Smooth muscle cell (in vitro differentiated cells): ENCODE results near the gene IL3. TPM values are rescaled to one million over a fixed set of nuclear protein-coding genes. Genes with fewer than 3 reads are reported as not detected.

ENCODE experiments used
- DNase-seq: peaks from one replicate; lab custom pipeline; 2025; ENCODE audit not compliant: unreplicated experiment; lab: John Stamatoyannopoulos, UW
- H2AFZ ChIP-seq: fragments of 200-600 bp; sonication (generic); 2 replicates; pipeline ENCODE4 v1.6.0; 2016; ENCODE audit warnings: antibody characterized with exemption, low read depth, mild to moderate bottlenecking
- H3F3A ChIP-seq: fragments of 200-600 bp; sonication (generic); 2 replicates; pipeline ENCODE4 v1.6.0; 2017; ENCODE audit warnings: antibody characterized with exemption, low read depth
- H3K27ac ChIP-seq: fragments of 200-600 bp; sonication (generic); 2 replicates; pipeline ENCODE4 v1.5.1; 2016; ENCODE audit warnings: low read depth, mild to moderate bottlenecking
- H3K27me3 ChIP-seq: fragments of 200-600 bp; sonication (generic); 2 replicates; pipeline ENCODE4 v1.6.1; 2016; ENCODE audit warnings: low read depth, mild to moderate bottlenecking
- H3K36me3 ChIP-seq: fragments of 200-600 bp; sonication (generic); 2 replicates; pipeline ENCODE4 v1.5.1; 2016; ENCODE audit warnings: low read depth
- H3K4me1 ChIP-seq: fragments of 200-600 bp; sonication (generic); 2 replicates; pipeline ENCODE4 v1.5.1; 2016; ENCODE audit warnings: low read depth
- H3K4me2 ChIP-seq: fragments of 200-600 bp; sonication (generic); 2 replicates; pipeline ENCODE4 v1.6.0; 2016; ENCODE audit warnings: mild to moderate bottlenecking
- H3K4me3 ChIP-seq: fragments of 200-600 bp; sonication (generic); 2 replicates; pipeline ENCODE4 v1.5.1; 2016; ENCODE audit warnings: mild to moderate bottlenecking
- H3K79me2 ChIP-seq: fragments of 200-600 bp; sonication (generic); 2 replicates; pipeline ENCODE4 v1.6.0; 2016; ENCODE audit warnings: low read depth, mild to moderate bottlenecking
- H3K9ac ChIP-seq: fragments of 200-600 bp; sonication (generic); 2 replicates; pipeline ENCODE4 v1.6.0; 2016; ENCODE audit warnings: low read depth
- H3K9me3 ChIP-seq: fragments of 200-600 bp; sonication (generic); replicated peaks from 2 replicates; pipeline ENCODE4 v1.5.1; 2016; ENCODE audit warnings: low read depth
- H4K20me1 ChIP-seq: fragments of 200-600 bp; sonication (generic); 2 replicates; pipeline ENCODE4 v1.6.0; 2016; ENCODE audit warnings: low read depth
- WGBS: methylation state at CpG from one replicate; pipeline ENCODE4 v1.1.7; 2016; ENCODE audit warnings: low lambda C conversion rate; 5-methylcytosine and 5-hydroxymethylcytosine counted together
- polyA plus RNA-seq: library from polyadenylated mRNA; unstranded; fragments of >200 nt; fragmentation: Nextera tagmentation; extraction: Ambion mirVana; gene quantifications from 2 replicates; pipeline ENCODE4 v1.2.1, GENCODE V29; 2016
- total RNA-seq: library from RNA; depleted of rRNA; stranded (reverse); fragments of >200 nt; gene quantifications from 2 replicates; pipeline ENCODE4 v1.2.3, GENCODE V29; 2014
- TF ChIP-seq, protein P1 (sequence below): fragments of 200-600 bp; sonication (generic); IDR thresholded peaks from 2 replicates; pipeline ENCODE4 v1.5.1; 2017; ENCODE audit warnings: borderline replicate concordance, mild to moderate bottlenecking, antibody characterized with exemption; ENCODE audit not compliant: insufficient read depth, poor library complexity, severe bottlenecking

Gene IL3
- total and polyA plus RNA-seq, 2 experiments from 2014 or later: not detected

DNA sequence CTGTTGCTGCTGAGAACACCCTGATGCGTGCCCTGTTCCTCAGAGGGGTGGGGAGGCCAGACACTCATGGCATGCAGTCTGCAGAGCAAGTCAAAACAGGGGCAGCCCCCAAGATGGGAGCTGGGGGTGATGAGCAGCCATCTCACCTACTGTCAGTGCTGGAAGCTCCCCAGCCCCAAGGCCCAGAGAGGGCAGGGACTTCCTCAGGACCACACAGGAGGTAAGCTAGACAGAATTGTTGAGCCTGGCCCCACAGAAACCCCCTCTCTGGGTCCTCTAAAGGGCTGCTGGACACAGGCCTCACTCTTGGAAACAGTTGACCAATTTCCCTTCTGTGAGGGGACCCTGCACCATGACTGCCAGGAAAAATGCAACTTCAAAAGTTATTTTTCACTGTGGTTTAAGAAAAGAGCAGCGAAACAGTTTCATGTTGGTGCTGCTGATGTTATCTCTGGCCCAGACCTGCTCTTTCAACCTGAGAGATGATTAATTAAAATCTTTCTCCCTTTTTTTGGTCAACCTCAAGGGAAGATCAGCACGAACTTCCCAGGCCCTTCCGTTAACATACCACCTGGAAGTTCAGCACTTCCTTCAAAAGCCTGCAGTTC is 22.7 kb downstream of the IL3 start:
- H3K9me3 ChIP-seq: no peaks in the 10 kb centered on the region
- no peaks in the 10 kb centered on the region for H3F3A ChIP-seq
- no peak overlapping the region for H3K27ac ChIP-seq
- no peaks in the 10 kb centered on the region for H3K79me2 ChIP-seq
- no peak overlapping the region for H3K4me3 ChIP-seq
- H3K36me3 ChIP-seq: no peaks in the 10 kb centered on the region
- H3K4me1 ChIP-seq: no peaks in the 10 kb centered on the region
- TF ChIP-seq, protein P1, sequence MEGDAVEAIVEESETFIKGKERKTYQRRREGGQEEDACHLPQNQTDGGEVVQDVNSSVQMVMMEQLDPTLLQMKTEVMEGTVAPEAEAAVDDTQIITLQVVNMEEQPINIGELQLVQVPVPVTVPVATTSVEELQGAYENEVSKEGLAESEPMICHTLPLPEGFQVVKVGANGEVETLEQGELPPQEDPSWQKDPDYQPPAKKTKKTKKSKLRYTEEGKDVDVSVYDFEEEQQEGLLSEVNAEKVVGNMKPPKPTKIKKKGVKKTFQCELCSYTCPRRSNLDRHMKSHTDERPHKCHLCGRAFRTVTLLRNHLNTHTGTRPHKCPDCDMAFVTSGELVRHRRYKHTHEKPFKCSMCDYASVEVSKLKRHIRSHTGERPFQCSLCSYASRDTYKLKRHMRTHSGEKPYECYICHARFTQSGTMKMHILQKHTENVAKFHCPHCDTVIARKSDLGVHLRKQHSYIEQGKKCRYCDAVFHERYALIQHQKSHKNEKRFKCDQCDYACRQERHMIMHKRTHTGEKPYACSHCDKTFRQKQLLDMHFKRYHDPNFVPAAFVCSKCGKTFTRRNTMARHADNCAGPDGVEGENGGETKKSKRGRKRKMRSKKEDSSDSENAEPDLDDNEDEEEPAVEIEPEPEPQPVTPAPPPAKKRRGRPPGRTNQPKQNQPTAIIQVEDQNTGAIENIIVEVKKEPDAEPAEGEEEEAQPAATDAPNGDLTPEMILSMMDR: no peak
- no peak overlapping the region for H2AFZ ChIP-seq
- H3K27me3 ChIP-seq: no peaks in the 10 kb centered on the region
- H3K9ac ChIP-seq: no peak overlapping the region
- no peaks in the 10 kb centered on the region for H4K20me1 ChIP-seq
- no peak for DNase-seq
- no peak overlapping the region for H3K4me2 ChIP-seq
- whole genome bisulfite sequencing: 87% methylated on average over 4 of the region's 4 CpGs

DNA sequence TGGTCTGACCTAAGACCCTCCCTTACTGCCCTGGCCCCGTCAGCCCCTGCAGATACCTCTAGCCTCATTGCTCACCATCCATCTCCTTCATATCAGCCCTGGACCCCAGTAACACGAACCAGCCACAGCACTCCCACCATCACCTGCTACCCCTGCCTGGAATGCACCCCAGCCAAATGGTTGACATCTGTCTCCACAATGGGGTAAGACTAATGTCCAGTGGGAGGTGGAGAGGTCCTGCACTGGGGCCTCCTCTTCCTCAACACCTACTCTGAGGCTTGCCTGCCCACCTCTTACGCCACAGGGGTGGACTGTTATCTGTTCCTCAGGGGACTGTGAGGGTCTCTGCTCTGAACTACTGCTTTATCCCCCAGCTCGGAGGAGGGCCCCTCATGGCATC is 25.2 kb downstream of the IL3 start:
- no peaks in the 10 kb centered on the region for H3F3A ChIP-seq
- no peak overlapping the region for H2AFZ ChIP-seq
- no peak overlapping the region for H3K4me2 ChIP-seq
- no peaks in the 10 kb centered on the region for H3K4me1 ChIP-seq
- H3K79me2 ChIP-seq: no peaks in the 10 kb centered on the region
- no peak overlapping the region for H3K4me3 ChIP-seq
- no peak overlapping the region for H3K9ac ChIP-seq
- H3K9me3 ChIP-seq: no peaks in the 10 kb centered on the region
- TF ChIP-seq, protein P1: no peak
- H3K27ac ChIP-seq: no peak overlapping the region
- 97% methylated on average over 4 of the region's 4 CpGs for WGBS
- no peaks in the 10 kb centered on the region for H4K20me1 ChIP-seq
- H3K36me3 ChIP-seq: no peaks in the 10 kb centered on the region
- H3K27me3 ChIP-seq: no peaks in the 10 kb centered on the region
- no peak for DNase-seq

DNA sequence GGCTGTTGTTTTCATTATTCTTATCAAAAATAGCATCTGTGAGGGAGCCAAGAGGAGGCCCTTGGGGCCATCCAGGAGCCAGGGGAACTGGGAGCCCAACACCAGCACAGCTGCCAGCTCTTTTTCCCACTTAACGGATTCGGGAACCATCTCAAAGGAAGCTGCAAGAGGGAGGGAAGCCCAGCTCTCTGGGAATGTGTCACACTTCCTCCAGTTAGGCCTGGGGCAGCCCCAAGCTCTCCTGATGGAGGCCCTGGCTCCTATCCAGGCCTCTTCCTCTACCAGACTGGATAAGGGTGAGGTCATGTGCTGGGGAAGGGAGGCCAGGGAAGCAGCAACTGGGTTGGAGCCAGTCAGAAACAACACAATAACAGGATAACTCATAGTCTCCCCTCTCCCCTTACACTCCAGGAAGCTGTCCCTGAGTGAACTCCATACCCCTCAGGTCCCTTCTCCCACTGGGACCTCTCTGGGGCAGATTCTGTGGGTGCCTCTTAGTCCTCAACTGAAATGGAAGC is 25.9 kb downstream of the IL3 start:
- no peaks in the 10 kb centered on the region for H3K79me2 ChIP-seq
- 33% methylated on average over 2 of the region's 2 CpGs for WGBS
- no peak overlapping the region for H3K9ac ChIP-seq
- DNase-seq: no peak
- H3K27ac ChIP-seq: no peak overlapping the region
- no peaks in the 10 kb centered on the region for H3F3A ChIP-seq
- no peaks in the 10 kb centered on the region for H3K9me3 ChIP-seq
- TF ChIP-seq, protein P1: no peak
- no peaks in the 10 kb centered on the region for H3K4me1 ChIP-seq
- no peaks in the 10 kb centered on the region for H3K36me3 ChIP-seq
- H3K4me2 ChIP-seq: no peak overlapping the region
- H3K4me3 ChIP-seq: no peak overlapping the region
- no peaks in the 10 kb centered on the region for H3K27me3 ChIP-seq
- no peaks in the 10 kb centered on the region for H4K20me1 ChIP-seq
- no peak overlapping the region for H2AFZ ChIP-seq

DNA sequence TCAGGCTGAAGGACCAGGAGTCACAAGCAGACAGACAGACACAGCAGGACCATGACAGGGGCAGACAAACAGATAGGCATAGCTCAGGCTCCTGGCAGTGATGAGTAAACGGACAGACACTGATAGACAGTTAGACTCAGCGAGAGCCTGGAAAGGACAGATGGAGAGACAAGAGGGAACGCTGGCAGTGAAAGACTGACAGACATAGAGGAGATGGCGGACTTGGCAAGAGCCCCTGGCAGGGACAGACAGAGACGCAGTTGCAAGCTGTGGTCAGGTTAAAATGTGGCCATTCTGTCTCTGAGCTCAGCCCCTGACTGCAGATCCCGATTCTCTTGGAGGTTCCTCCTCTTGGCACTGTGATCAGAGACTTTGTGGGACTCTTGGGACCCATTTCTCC is 26.7 kb downstream of the IL3 start:
- no peaks in the 10 kb centered on the region for H3K27me3 ChIP-seq
- WGBS: 95% methylated on average over 6 of the region's 6 CpGs
- no peak overlapping the region for H3K4me3 ChIP-seq
- no peaks in the 10 kb centered on the region for H3K79me2 ChIP-seq
- no peaks in the 10 kb centered on the region for H3K9me3 ChIP-seq
- TF ChIP-seq, protein P1: no peak
- H4K20me1 ChIP-seq: no peaks in the 10 kb centered on the region
- no peak overlapping the region for H3K9ac ChIP-seq
- H3K4me1 ChIP-seq: no peaks in the 10 kb centered on the region
- H3K27ac ChIP-seq: no peak overlapping the region
- no peak for DNase-seq
- H3K36me3 ChIP-seq: no peaks in the 10 kb centered on the region
- no peak overlapping the region for H2AFZ ChIP-seq
- H3F3A ChIP-seq: no peaks in the 10 kb centered on the region
- H3K4me2 ChIP-seq: no peak overlapping the region
